H54 (cell line): Measurements from ENCODE around the gene RHBG.

Source experiments
- DNase-seq: peaks from one replicate; pipeline ENCODE4 v3.0.0; 2011; ENCODE audit warnings: low spot score, mixed read lengths; ENCODE audit not compliant: insufficient read length
- FAIRE-seq: peaks from 3 replicates; lab custom pipeline; 2011; peaks lifted over from hg19 to GRCh38; lab: Jason Lieb, UNC
- POLR2A ChIP-seq: IDR thresholded peaks from 2 replicates; pipeline ENCODE4 v1.6.1; 2011; ENCODE audit warnings: low read depth, mild to moderate bottlenecking, low read length

Gene RHBG

DNA sequence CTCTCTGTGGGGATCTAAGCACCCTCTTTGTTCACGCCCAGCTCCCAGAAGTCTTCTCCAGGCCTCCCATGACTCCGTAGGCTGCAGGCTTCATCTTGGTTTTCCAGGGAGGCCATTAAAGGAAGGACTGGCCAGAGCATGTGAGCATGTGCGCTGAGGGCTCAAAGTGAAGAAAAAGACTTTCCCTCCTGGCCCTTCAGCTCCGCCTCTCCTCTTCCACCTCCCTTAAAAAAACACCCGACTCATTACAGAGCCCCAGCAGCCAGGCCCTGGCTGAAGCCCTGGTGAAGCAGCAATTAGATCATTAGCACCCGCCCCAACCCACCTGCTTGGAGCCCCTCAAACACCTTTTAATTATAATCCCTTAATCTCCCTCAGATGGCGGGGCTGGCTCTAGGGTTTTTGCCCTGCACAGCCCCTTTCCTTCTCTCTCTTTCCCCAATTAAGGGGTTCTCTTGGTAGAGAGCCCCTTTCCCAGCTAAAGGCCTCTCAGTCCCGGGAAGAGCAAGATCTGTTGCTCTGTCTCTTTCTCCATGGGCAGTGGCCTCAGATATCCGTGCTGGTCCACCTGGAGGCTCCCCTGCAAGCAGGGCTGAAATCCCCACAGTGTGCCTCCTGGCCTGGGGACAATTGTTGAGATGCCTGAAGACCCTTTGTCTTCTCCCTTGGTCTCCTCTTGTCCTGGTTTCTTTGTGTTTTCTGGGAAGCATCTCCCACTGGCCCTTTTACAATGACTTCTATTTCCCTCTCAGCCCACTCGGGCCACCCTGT lies 30.5 kb downstream of the RHBG start:
- no peak for DNase-seq
- TF ChIP-seq POLR2A: no peak
- no peak for FAIRE-seq

DNA sequence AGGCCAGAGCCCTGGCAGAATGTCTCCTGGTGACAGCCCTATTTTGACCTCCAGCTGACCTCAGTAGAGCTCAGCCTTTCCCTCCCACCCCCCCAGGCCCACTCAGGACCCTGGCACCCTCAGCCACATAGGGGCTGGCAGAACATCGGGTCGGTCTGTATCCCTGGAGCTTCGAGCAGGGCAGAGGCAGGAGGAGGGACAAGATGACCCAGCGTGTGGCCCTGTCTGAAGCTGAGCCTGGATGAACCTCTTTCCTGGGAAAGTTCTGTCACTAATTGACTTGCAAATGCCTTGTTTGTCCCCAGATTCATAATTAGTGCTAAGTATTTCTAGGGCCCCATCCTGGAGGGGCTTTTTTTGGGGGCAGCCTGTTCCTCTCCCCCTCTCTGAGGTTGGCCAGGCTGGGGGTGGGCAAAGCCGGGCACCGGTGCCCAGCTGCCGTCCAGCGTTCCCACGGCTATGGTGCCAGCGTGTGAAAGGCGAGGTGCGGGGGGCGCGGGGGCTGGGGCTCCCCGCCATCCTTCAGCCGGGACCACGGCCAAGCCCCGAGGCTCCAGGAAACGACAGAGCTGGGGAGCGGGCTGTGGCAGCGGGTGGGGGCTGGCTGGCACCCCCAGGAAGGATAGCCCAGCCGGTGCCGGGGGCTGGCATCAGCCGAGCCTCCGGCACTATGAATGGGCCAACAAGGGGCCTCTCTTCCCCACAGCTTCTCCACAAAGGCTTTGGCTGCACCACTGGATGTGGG lies 31.4 kb downstream of the RHBG start:
- FAIRE-seq: no peak
- no peak for DNase-seq
- TF ChIP-seq POLR2A: no peak

DNA sequence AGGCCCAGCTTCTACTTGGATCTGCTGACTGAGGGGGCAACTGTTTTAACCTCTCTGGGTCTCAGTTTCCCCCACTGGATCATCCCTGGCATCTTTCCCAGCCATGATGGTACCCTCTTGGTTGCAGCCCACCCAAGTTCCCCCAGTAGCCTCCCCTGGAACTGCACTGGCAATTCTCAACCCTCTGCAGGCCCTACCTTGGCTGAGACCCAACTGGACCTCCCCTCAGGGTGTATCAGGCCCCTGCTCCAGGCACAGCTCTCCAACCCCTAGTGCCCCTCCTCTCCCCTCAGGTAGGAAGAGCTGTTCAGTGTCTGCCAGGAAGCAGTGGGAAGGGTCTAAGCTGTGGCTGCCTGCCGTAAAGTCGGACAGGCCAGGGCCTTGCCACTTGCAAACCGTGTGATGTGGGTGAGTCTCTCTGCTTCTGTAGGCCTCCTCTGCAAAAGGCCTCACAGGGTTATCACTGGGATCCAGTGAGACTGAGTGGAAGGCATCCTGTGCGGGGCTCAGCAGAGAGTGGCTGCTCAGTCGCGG lies 32.1 kb downstream of the RHBG start:
- TF ChIP-seq POLR2A: no peak
- no peak for FAIRE-seq
- DNase-seq: no peak

DNA sequence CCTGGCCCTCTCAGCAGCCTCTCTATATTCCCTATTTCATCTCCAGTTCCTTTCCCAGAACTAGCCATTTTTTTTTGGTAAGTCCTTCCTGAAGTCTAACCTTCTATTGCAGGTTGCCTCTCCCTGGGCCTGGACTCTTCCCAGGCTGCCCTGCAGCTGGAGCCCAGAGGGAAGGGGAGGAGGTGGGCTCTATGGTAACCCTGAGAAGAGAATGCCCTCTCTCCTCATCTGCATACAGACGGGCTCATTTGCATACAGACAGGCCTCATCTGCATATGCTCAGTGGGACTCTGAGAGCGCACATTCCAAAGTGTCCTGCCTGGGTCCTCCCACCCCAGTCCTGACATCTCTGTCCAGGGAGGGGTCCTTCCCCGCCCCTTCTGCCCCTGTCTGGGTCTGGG lies 32.7 kb downstream of the RHBG start:
- FAIRE-seq: no peak
- no peak for DNase-seq
- no peak for TF ChIP-seq POLR2A

DNA sequence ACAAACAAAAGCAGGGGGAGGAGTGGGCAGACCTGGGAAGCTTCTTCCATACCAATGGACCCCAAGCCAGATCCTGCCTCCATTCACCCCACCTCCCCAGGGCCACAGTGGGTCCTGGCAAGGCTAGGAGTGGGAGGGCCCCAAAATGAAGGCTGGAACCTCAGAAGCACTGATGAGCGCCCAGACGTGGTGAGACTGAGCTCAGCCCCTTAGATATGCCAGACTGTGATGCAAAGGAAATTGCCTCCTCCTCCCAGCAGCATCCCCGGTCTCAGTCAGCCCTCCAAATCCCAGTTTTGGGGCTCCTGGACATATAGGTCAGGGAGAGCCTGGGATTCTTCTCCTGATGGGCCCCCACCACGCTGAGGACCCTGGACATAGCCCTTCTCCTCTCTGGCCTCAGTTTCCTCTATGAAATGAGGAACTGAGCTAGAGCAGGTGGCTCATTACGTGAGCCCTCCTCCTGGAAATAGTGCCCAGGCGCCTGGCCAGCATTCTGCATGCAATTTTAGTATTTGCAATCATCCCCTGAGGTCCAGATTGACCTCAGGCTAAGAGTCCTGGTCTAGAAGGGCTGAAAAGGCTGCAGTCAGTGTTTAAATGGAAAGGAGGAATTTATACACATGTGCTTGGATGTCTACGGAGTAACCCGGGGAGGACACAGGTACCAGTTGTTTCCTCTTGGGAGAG lies 33.5 kb downstream of the RHBG start:
- DNase-seq (no peak), FAIRE-seq (no peak)
- TF ChIP-seq POLR2A: no peak

DNA sequence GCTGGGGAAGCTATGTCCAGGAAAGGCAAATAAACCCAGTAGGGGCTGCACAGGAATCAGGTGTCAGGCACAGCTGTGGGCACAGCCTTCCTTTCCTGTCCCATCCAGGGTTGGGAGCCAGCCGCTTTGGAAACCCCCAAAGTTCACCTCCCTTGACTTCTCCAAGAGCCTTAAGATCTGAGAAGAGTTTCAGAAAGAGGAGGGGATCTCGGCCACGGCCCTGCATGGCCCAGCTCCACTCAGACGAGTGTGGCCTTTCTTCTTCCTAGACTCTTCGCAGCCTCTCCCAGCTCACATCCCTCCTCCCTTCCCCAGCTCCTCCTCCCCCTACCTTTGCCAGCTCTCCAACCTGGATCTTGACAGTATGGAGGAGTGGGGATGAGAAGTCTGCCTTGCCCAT lies 36.7 kb downstream of the RHBG start:
- no peak for DNase-seq
- TF ChIP-seq POLR2A: no peak
- no peak for FAIRE-seq

DNA sequence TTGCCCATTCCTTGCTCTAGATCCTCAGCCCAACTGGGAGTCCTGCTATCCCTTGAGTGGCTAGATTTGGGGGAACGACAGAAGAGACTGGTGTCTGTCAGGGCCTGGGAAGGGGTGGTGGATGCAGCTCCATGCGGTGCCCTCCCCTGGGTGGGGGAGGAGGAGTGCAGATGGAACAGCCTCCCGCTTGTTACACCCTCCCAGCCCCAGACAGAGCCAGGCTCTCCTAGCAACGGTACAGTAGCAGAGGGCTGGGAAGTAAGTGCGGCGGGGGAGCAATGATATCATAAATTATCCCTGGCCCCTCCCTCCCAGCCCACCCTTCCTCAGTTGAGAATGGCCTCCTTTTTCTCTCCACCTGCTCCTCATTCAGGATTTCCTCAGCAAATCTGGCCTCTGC lies 37.2 kb downstream of the RHBG start:
- no peak for TF ChIP-seq POLR2A
- DNase-seq (no peak), FAIRE-seq (no peak)

DNA sequence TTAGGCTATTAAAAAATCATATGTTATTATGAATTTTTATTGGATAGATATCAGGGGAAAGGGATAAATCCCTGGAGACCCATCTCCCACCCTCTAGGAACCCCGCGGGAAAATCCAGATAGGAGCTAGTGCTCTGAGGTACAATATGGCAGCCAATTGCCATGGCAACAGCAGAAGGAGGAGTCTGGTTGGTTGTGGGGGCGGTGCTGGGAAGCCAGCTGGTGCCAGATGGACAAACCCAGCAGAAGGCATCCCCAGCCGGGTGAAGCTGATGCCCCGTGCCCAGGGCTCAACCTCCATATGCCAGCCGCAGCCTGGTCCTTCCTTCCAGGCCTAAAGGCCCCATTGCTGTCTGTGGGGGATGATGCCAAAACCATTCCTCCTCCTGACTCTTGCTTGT lies 38.3 kb downstream of the RHBG start:
- FAIRE-seq (no peak), DNase-seq (no peak)
- TF ChIP-seq POLR2A: no peak

DNA sequence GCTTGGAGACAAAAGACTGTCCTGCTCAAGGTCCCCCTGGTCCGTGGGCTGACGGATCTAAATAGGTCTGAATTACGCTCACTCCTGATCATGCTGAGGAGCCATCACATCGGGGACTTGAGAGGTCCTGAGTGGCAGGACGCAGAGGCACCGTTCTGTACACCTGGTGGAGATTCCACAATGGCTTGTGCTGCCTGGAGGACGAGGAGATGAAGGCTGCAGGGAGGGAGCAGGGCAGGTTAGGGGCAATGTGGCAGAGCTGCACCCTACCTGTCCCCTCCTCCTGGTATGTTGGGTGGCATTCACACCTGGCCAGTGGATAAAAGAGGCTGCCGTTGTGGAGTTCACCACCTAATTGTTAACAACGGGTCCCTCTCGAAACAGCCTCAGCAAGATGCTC lies 38.7 kb downstream of the RHBG start:
- TF ChIP-seq POLR2A: no peak
- FAIRE-seq (no peak), DNase-seq (no peak)

DNA sequence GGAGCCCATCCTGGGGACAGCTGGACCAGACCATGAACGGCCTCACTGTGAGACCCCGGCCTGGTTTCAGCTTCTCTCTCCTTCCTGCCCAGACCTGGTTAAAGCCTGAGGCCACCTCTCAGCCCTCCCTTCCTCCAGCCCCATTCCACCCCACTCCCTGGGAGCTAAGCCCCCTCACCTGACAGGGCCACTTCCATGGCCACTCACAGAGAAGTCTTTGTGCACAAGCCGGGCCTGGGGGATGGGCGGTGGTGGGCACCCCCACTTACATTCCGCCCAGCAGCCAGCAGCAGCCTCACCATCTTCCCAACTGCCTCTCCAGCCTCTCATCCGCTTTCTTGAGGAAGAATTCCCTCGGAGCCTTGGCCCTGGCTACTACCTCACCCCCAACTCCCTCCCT lies 40.4 kb downstream of the RHBG start:
- DNase-seq: no peak
- TF ChIP-seq POLR2A: no peak
- FAIRE-seq: no peak

DNA sequence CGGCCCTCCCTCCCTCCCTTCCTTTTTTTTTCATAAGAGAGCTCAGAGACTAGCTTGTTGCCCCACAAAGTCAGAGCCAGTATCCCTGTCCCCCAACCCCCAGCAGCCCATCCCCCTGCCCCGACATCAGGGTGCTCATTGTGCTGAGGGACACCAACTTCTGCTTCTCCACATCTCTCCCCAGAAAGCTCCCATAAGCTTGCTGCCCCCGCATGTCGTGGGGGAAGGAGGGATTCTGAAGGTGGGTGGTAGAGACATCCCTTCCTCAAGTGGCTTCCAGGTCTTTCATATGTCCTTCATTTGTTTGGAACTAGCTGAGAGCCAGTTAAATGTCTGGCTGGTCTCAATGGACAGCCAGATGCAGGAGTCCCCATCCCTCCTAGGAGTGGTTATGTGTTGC lies 41.2 kb downstream of the RHBG start:
- no peak for FAIRE-seq
- no peak for TF ChIP-seq POLR2A
- no peak for DNase-seq

DNA sequence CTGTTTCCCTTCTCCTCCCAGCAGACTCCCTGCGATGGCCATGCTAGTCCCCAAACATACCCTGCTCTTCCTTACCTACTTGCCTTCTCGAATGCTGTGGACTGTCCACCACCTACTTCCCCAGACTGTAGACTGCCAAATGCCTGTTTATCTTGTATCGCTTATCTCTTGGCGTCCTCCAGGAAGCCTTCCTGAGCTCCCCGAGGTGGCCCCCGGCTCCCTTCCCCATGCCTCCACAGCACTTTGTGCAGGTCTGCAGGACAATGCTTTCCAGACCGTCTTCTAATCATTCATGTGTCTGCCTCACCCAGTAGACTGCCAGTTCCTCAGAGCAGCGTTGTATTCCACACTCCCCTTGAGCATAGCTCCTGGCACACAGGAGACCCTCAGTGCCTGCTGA lies 41.7 kb downstream of the RHBG start:
- FAIRE-seq (no peak), DNase-seq (no peak)
- TF ChIP-seq POLR2A: no peak

DNA sequence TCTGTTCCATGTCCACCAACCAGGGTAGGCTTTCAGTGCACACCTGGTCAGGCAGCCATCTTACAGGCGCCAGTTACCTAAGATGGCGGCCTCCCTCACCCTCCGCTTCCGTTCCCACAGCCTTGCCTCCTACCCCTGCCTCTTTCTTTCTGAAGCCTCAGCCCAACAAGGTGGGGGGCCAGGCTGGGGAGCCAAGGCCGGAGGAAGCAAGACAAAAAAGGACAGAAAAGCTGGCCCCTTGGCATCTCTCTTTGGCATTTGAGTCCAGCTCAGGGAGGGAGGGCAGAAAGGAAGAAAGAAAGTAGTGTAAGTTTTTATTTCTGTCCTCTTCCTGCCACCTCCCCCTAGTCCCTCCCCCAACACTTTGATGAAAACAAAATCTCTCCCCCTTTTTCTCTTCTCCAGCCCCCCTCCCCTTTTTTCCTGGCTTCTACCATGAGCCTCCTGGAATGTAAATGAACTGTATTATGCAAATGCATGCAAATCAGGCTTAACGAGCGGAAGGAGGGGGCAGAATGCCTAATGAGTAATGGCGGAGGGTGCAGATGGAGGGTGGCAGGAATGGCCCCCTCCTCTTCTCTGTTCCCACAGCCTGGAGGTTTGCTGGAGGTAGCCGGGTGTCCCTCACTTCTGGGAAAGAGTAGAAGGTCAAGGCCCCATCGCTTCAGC lies 43.8 kb downstream of the RHBG start:
- FAIRE-seq: no peak
- no peak for TF ChIP-seq POLR2A
- no peak for DNase-seq

DNA sequence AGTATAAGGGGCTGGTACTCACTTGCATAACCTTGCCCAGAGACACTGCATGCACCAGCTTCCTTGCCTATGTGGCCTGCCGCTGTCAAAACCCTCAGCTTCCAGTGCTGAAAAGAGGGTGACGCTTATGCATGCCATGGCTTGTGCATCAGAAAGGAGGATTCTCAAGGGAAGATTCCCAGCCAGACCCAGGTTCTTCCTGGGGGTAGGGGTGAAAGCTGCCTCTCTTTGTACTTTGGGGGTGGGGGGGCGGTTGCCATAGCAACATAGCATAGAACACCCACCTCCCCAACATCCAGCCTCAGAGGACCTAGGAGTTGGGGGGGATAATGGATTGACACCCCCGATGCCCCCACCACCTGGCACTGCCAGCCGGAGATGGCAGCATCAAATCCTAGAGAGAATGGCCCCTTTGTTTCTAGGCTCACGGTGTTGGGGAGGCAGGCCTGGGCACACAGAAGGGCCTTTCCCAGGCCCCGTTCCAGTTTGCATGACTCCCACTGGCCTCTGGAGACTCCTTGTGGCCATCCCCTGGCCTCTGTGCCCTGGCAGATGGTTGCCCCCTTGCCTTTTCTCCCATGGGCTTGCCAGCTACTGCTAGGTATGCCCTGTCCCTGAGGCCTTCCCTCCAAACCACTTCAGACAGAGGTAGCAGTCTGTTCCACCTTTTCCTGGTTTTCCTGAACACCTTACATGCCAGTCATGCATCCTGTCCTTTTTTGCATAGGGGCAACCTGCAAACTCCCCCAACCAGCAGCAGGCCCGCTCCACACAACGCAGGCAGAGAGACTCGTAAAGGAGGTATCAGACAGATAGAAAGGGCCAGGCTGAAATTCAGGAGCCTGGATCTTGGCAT lies 44.6 kb downstream of the RHBG start:
- DNase-seq (no peak), FAIRE-seq (no peak)
- TF ChIP-seq POLR2A: no peak
